Kidney (tissue), 14 donors: ENCODE results near the gene LIX1L. TPM values are rescaled to one million over a fixed set of nuclear protein-coding genes. Genes with fewer than 3 reads are reported as not detected.
A peak's percentile ranks its signal among the peaks of the same experiment; 100 is the strongest.

Experiments
- DNase-seq, 5 donors: peaks; one replicate each; pipeline ENCODE4 v3.0.0-alpha.2; 2013 to 2020
- FAIRE-seq: peaks from 2 replicates; lab custom pipeline; 2012; peaks lifted over from hg19 to GRCh38; lab: Jason Lieb, UNC
- H3K27ac ChIP-seq, 2 donors: one replicate each; pipeline ENCODE4 v1.7.0; 2013; ENCODE audit warnings: low read depth in 2 of 2, low read length in 2 of 2, inconsistent platforms in 1 of 2
- H3K27me3 ChIP-seq: one replicate; pipeline ENCODE4 v1.7.1; 2013; ENCODE audit warnings: low read length, inconsistent platforms; ENCODE audit not compliant: control insufficient read depth, insufficient read depth
- H3K36me3 ChIP-seq, 3 donors: one replicate each; pipeline versions ENCODE4 v1.7.0 to v1.7.1; 2013; ENCODE audit warnings: low read length in 3 of 3, control low read depth in 1 of 3, inconsistent platforms in 1 of 3; ENCODE audit not compliant: insufficient read depth in 3 of 3, control insufficient read depth in 2 of 3
- H3K4me1 ChIP-seq, 3 donors: one replicate each; pipeline versions ENCODE4 v1.7.0 to v1.7.1; 2013; ENCODE audit warnings: low read length in 3 of 3, inconsistent platforms in 1 of 3, low read depth in 1 of 3; ENCODE audit not compliant: control insufficient read depth in 2 of 3, insufficient read depth in 2 of 3
- H3K4me3 ChIP-seq, 3 donors: one replicate each; pipeline versions ENCODE4 v1.7.0 to v1.8.1; 2013; ENCODE audit warnings: low read length in 3 of 3, control low read depth in 1 of 3, inconsistent platforms in 1 of 3
- H3K9ac ChIP-seq, 3 donors: one replicate each; pipeline versions ENCODE4 v1.7.0 to v1.7.1; 2013; ENCODE audit warnings: low read length in 3 of 3, control low read depth in 1 of 3, inconsistent platforms in 1 of 3
- H3K9me3 ChIP-seq, 3 donors: one replicate each; pipeline versions ENCODE4 v1.7.0 to v1.7.1; 2013; ENCODE audit warnings: low read length in 3 of 3, control low read depth in 1 of 3, inconsistent platforms in 1 of 3; ENCODE audit not compliant: control insufficient read depth in 2 of 3, insufficient read depth in 1 of 3
- CTCF ChIP-seq: IDR thresholded peaks from 3 replicates; pipeline ENCODE4 v1.5.1; 2012; ENCODE audit warnings: mild to moderate bottlenecking, moderate library complexity, borderline replicate concordance; ENCODE audit not compliant: insufficient read depth; ENCODE audit errors: extremely low read depth
- intact Hi-C: fragments of 100-400 bp; cut with DNase I; formaldehyde crosslinking; loops from one replicate; pipeline ENCODE4 v1.11.1; 2022
- polyA plus RNA-seq: library from polyadenylated mRNA; stranded (reverse); fragments of 350-450 nt; fragmentation: Illumina TruSeq; extraction: RNeasy Lipid Tissue Mini Kit (QIAGEN cat#74804); gene quantifications from one replicate; pipeline ENCODE4 v1.2.3, GENCODE V29; 2014; ENCODE audit warnings: low read depth, low replicate concordance; ENCODE audit not compliant: insufficient read depth
- total RNA-seq: library from RNA; stranded (reverse); fragmentation: NEBNext Ultra II Directional; extraction: Animal tissue kit (Norgen Biotek cat#: 25700); gene quantifications from one replicate; pipeline ENCODE4 v1.2.1, GENCODE V29; 2021
- donor health status: control.
- donor health status: control.
- donor health status: control.
- donor health status: control.
- donor health status: control.
- donor health status: DM: yes; HTN: yes; CAD: no.
- donor health status: Normal renal cell carcinoma (clear cell type).

LIX1L gene
- total and polyA plus RNA-seq, 2 donors from 2014 or later = 10.0 to 27.8 TPM

- no peak for TF ChIP-seq CTCF
- FAIRE-seq = no peak
- peaks cover 0 to 5% (median 0%) of the 10 kb centered on the region in 3 donors for H3K36me3 ChIP-seq
- peak within 1 kb of the TSS; percentile 55 to 95 (median 90) for H3K9ac ChIP-seq
- peaks cover 4 to 22% (median 5%) of the 10 kb centered on the region in 3 donors for H3K4me1 ChIP-seq
- peak within 1 kb of the TSS; percentile 91 to 99 (median 97) for H3K4me3 ChIP-seq
- intact Hi-C loops = no loop called here
- H3K27ac ChIP-seq = peak within 1 kb of the TSS; percentile 89 to 95
- DNase-seq = peak; percentile 93 to 97 (median 96)
- H3K9me3 ChIP-seq = no peaks in the 10 kb centered on the region
- no peaks in the 10 kb centered on the region for H3K27me3 ChIP-seq
Measured at GRCh38 chr1:145918144-145918991, 39.4 kb downstream of the LIX1L start, which contains the start of gene PEX11B. TSS of gene PEX11B (minus strand) at chr1:145918717. CDS start at chr1:145918688, 29 bp downstream.

- H3K36me3 ChIP-seq = peaks cover 2 to 4% (median 3%) of the 10 kb centered on the region in 3 donors
- no peak for TF ChIP-seq CTCF
- no peaks in the 10 kb centered on the region for H3K9me3 ChIP-seq
- H3K27ac ChIP-seq = peak overlapping the region in 1 of 2 donors; percentile 95
- H3K9ac ChIP-seq = peak overlapping the region; percentile 55 to 95 (median 90)
- no peak for DNase-seq
- no peaks in the 10 kb centered on the region for H3K27me3 ChIP-seq
- H3K4me1 ChIP-seq = peaks cover 4 to 22% (median 5%) of the 10 kb centered on the region in 3 donors
- H3K4me3 ChIP-seq = peak overlapping the region; percentile 91 to 99 (median 97)
- FAIRE-seq = no peak
- intact Hi-C loops = no loop called here
Measured at GRCh38 chr1:145917595-145917994, 40.2 kb downstream of the LIX1L start.

- Histone ChIP-seq H3K27ac (no peak overlapping the region), H3K27me3 (no peaks in the 10 kb centered on the region), H3K9me3 (no peaks in the 10 kb centered on the region), H3K4me1 (peaks cover 4 to 22% (median 5%) of the 10 kb centered on the region in 3 donors), H3K9ac (no peak overlapping the region), H3K4me3 (no peak overlapping the region), H3K36me3 (peaks cover 2 to 12% (median 6%) of the 10 kb centered on the region in 3 donors)
- intact Hi-C loops = no loop called here
- FAIRE-seq = no peak
- no peak for TF ChIP-seq CTCF
- DNase-seq = no peak
Measured at GRCh38 chr1:145916745-145917144, 41.1 kb downstream of the LIX1L start.
